Measurements from ENCODE around the gene RIPK1. TPM values are rescaled to one million over a fixed set of nuclear protein-coding genes. Genes with fewer than 3 reads are reported as not detected.

The RIPK1 gene
- polyA plus RNA-seq, 1 of the 3 experiments (the other 2 are of a cell fraction): 12.0 TPM

GRCh38 chr6:3162565-3163247 is 94.4 kb downstream of the RIPK1 start:
- H3K4me2 ChIP-seq: peak overlapping the region; percentile 96
- peaks cover 9% of the 10 kb centered on the region; the same call in 1 of the 2 replicates for H3K79me2 ChIP-seq (ENCODE audit: insufficient read depth)
- 3% methylated on average over 37 of the region's 74 CpGs for WGBS (ENCODE audit: low lambda C conversion rate)
- no peaks in the 10 kb centered on the region for H3K36me3 ChIP-seq (replicated peaks in 1 of 2; ENCODE audit: control insufficient read depth in 1 of 2, insufficient read depth in 2 of 2, low read length in 1 of 2)
- TF ChIP-seq MAX (IDR thresholded peaks at IDR 0.05; ENCODE audit: low read depth): peak; percentile 19; the same call in 1 of the 2 replicates
- no peak for TF ChIP-seq PBX3 (IDR thresholded peaks at IDR 0.05)
- no peak for TF ChIP-seq ZBTB33 (IDR thresholded peaks at IDR 0.05; ENCODE audit: borderline replicate concordance, low read depth)
- TF ChIP-seq TAF1 (IDR thresholded peaks at IDR 0.05; ENCODE audit: borderline replicate concordance, low read depth, low read length): peak; percentile 7; the same call in 1 of the 2 replicates
- no peak for TF ChIP-seq SIN3A (IDR thresholded peaks at IDR 0.05; ENCODE audit: borderline replicate concordance, low read depth, low read length)
- TF ChIP-seq CTCF (IDR thresholded peaks at IDR 0.05): peak; percentile 23
- 0 out of 2 replicates have a peak, but pooled peaks have one; percentile 31 for TF ChIP-seq POLR2AphosphoS5 (IDR thresholded peaks at IDR 0.05; ENCODE audit: low read depth, low read length)
- peak; percentile 74 for TF ChIP-seq MXI1 (IDR thresholded peaks at IDR 0.05; ENCODE audit: low read depth, low read length)
- H3K9me3 ChIP-seq: no peaks in the 10 kb centered on the region
- ChIA-PET CTCF (interaction anchor here (0.6 to 2.1 kb wide), 11 partner anchors 15 to 95 kb away, joined by 3 to 7 read pairs (median 4); partner anchors contain the start of gene RIPK1), POLR2A (interaction anchor here (0.6 to 1.7 kb wide), 11 partner anchors 9 to 173 kb away, joined by 3 to 22 read pairs (median 4); partner anchors contain the start of gene RIPK1)
- peak; percentile 98 for DNase-seq
- no peaks in the 10 kb centered on the region for H3K9me2 ChIP-seq
- no peaks in the 10 kb centered on the region for H4K20me1 ChIP-seq (ENCODE audit: insufficient read depth)
- H3K4me1 ChIP-seq (ENCODE audit: control insufficient read depth in 1 of 2, insufficient read depth in 2 of 2, low read depth in 1 of 2, low read length in 1 of 2): peaks cover 5 to 34% of the 10 kb centered on the region in 2 experiments; a peak in 3 of 4 replicates
- peak overlapping the region; percentile 89 for H3K9ac ChIP-seq
- peaks cover 54% of the 10 kb centered on the region for H3F3A ChIP-seq (replicated peaks; ENCODE audit: insufficient read depth)
- peak overlapping the region; percentile 72 to 77 for H3K4me3 ChIP-seq (ENCODE audit: low read depth in 2 of 2, low read length in 1 of 2)
- peak overlapping the region; percentile 73 to 91 for H3K27ac ChIP-seq (ENCODE audit: low read depth in 2 of 2, low read length in 1 of 2)
- H2AFZ ChIP-seq (ENCODE audit: low read depth): peak overlapping the region; percentile 82
- no peaks in the 10 kb centered on the region for H3K27me3 ChIP-seq (ENCODE audit: insufficient read depth)

Data from SK-N-SH (cell line).